KMS-11 (cell line): ENCODE data around the gene MYOM3.

Experiments used
- H2AFZ ChIP-seq: fragments of 200-600 bp; sonication (generic); 2 replicates; pipeline ENCODE4 v1.6.1; 2016; ENCODE audit warnings: antibody characterized with exemption, mixed run types, low read depth
- H3K27ac ChIP-seq: fragments of 200-600 bp; sonication (generic); 2 replicates; pipeline ENCODE4 v1.6.1; 2016; ENCODE audit warnings: mild to moderate bottlenecking, mixed run types
- H3K27me3 ChIP-seq: fragments of 200-600 bp; sonication (generic); 2 replicates; pipeline ENCODE4 v1.6.1; 2017; ENCODE audit warnings: mild to moderate bottlenecking, low read depth, mixed run types, moderate library complexity; ENCODE audit not compliant: insufficient read depth
- H3K36me3 ChIP-seq: fragments of 200-600 bp; sonication (generic); 2 replicates; pipeline ENCODE4 v1.6.1; 2017; ENCODE audit warnings: mild to moderate bottlenecking, mixed run types; ENCODE audit not compliant: insufficient read depth
- H3K4me1 ChIP-seq: fragments of 200-600 bp; sonication (generic); 2 replicates; pipeline ENCODE4 v1.6.1; 2016; ENCODE audit warnings: mild to moderate bottlenecking, low read depth, mixed run types; ENCODE audit not compliant: poor library complexity, severe bottlenecking
- H3K4me2 ChIP-seq: fragments of 200-600 bp; sonication (generic); 2 replicates; pipeline ENCODE4 v1.7.0; 2016; ENCODE audit warnings: mild to moderate bottlenecking, mixed run types
- H3K4me3 ChIP-seq: fragments of 200-600 bp; sonication (generic); IDR thresholded peaks from 2 replicates; pipeline ENCODE4 v1.6.1; 2017; ENCODE audit warnings: low read depth, low read length, mixed read lengths; ENCODE audit not compliant: insufficient read depth
- H3K79me2 ChIP-seq: fragments of 200-600 bp; sonication (generic); 2 replicates; pipeline ENCODE4 v1.6.1; 2016; ENCODE audit warnings: low read depth, mixed run types; ENCODE audit not compliant: insufficient read depth
- H3K9ac ChIP-seq: fragments of 200-600 bp; sonication (generic); 2 replicates; pipeline ENCODE4 v1.6.1; 2016; ENCODE audit warnings: mild to moderate bottlenecking, mixed run types
- H4K20me1 ChIP-seq: fragments of 200-600 bp; sonication (generic); 2 replicates; pipeline ENCODE4 v1.6.1; 2016; ENCODE audit warnings: mild to moderate bottlenecking, mixed run types; ENCODE audit not compliant: insufficient read depth
- TF ChIP-seq, protein P1 (sequence below): fragments of 200-600 bp; sonication (generic); conservative IDR thresholded peaks from 2 replicates; pipeline ENCODE4 v1.6.1; 2017; ENCODE audit warnings: low read depth, mild to moderate bottlenecking, antibody characterized with exemption, low read length, moderate library complexity, mixed read lengths

Gene MYOM3

DNA sequence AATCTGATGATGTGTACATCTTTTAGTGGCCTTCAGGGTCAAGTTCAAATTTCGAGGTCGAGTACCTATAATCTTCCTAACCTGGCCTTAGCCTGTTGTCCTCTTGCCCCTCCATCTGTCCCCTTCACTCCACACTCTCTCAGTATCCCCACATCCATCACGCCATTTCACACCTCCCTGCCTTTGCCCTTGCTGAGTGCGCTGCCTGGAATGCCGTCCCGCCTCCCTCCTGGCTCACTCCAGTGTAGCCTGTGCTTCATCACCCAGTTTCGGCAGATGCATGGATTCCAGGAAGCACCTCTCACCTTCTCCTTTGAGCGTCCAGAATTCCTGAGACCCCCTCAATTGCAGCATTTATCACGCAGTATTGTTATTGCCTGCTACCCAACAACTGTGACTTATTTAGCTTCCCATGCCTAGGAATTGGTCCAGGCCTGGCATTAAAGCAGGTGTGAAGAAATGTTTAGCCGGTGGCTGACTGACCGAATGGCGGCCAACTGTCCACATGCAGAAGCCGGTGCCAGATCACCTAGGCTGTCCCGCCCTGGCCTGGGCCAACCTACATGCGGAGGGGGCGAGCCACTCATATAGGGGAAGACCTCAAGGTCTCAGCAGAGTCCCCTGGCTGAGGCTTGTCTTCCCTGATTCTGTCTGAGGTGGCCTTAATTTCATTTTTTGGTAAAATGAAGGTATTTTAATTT is 34.5 kb downstream of the MYOM3 start:
- TF ChIP-seq, protein P1, sequence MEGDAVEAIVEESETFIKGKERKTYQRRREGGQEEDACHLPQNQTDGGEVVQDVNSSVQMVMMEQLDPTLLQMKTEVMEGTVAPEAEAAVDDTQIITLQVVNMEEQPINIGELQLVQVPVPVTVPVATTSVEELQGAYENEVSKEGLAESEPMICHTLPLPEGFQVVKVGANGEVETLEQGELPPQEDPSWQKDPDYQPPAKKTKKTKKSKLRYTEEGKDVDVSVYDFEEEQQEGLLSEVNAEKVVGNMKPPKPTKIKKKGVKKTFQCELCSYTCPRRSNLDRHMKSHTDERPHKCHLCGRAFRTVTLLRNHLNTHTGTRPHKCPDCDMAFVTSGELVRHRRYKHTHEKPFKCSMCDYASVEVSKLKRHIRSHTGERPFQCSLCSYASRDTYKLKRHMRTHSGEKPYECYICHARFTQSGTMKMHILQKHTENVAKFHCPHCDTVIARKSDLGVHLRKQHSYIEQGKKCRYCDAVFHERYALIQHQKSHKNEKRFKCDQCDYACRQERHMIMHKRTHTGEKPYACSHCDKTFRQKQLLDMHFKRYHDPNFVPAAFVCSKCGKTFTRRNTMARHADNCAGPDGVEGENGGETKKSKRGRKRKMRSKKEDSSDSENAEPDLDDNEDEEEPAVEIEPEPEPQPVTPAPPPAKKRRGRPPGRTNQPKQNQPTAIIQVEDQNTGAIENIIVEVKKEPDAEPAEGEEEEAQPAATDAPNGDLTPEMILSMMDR, result no peak
- Histone ChIP-seq H3K4me2 (no peak overlapping the region), H3K27me3 (no peaks in the 10 kb centered on the region), H3K27ac (no peak overlapping the region), H4K20me1 (no peaks in the 10 kb centered on the region), H3K36me3 (no peaks in the 10 kb centered on the region), H3K9ac (no peak overlapping the region), H2AFZ (no peak overlapping the region), H3K4me1 (no peaks in the 10 kb centered on the region), H3K79me2 (no peaks in the 10 kb centered on the region), H3K4me3 (no peak overlapping the region)

DNA sequence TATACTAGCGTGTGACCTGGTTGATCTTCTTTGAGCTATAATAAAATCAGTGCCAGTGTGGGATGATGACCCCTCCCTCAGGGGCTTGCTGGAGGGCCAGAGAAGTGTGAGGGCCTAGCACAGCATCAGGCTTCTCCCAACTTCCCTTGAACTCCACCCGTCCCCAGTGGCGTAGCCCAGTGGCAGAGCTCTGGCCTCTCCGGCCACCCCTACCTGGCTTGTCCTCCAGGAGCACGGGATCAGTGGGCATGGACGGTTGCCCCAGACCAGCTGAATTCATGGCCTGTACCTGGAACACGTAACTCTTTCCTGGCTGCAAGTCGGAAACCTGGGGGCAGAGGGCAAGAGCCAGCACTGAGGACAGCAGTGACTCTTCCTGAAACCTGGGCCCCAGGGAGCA is 36.0 kb downstream of the MYOM3 start:
- Histone ChIP-seq H3K27ac (no peak overlapping the region), H3K4me3 (no peak overlapping the region), H3K27me3 (no peaks in the 10 kb centered on the region), H3K79me2 (no peaks in the 10 kb centered on the region), H3K36me3 (no peaks in the 10 kb centered on the region), H3K4me1 (peaks cover 4% of the 10 kb centered on the region), H3K4me2 (no peak overlapping the region), H2AFZ (no peak overlapping the region), H4K20me1 (no peaks in the 10 kb centered on the region), H3K9ac (no peak overlapping the region)
- TF ChIP-seq, protein P1, result no peak

GRCh38 chr1:24075590-24075854 is 36.4 kb downstream of the MYOM3 start:
- Histone ChIP-seq H3K27ac (no peak overlapping the region), H3K27me3 (no peaks in the 10 kb centered on the region), H3K79me2 (no peaks in the 10 kb centered on the region), H3K9ac (no peak overlapping the region), H3K4me2 (no peak overlapping the region), H3K4me1 (peaks cover 9% of the 10 kb centered on the region), H4K20me1 (no peaks in the 10 kb centered on the region), H3K36me3 (no peaks in the 10 kb centered on the region), H3K4me3 (no peak overlapping the region), H2AFZ (no peak overlapping the region)
- TF ChIP-seq, protein P1, result no peak

DNA sequence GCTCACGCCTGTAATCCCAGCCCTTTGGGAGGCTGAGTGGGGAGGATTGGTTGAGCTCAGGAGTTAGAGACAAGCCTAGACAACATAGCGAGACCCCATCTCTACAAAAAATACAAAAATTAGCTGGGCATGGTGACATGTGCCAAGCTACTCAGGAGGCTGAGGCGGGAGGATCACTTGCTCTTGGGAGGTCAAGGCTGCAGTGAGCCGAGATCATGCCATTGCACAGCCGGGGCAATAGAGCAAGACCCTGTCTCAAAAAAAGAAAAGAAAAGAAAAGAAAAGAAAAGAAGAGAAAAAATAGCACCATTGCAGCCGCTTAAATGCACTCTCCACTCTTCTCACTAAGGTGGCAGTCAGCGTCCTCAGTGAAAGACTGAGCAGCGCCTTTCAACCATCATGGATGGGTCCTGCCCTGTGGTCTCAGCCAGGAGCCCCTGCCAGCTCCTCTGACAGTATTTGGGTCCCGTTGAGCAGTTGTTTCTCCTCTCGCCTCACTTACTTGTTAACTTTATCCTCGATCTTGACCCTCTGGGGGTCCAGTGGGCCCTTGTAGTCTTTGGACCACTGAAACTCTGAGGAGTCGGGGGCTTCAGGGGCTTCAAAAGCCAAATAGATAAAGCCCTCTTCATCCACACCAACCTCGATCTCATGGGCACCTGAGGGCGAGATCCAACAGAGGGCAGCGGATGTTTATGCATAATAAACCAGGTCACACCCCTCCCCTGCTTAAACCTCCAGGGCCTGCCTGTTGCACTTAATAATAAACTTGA is 36.9 kb downstream of the MYOM3 start:
- Histone ChIP-seq H3K79me2 (no peaks in the 10 kb centered on the region), H3K36me3 (no peaks in the 10 kb centered on the region), H3K4me1 (peaks cover 10% of the 10 kb centered on the region), H3K4me3 (no peak overlapping the region), H3K27me3 (no peaks in the 10 kb centered on the region), H2AFZ (no peak overlapping the region), H3K9ac (no peak overlapping the region), H3K27ac (no peak overlapping the region), H4K20me1 (no peaks in the 10 kb centered on the region), H3K4me2 (no peak overlapping the region)
- TF ChIP-seq, protein P1, result no peak
